ENCODE results near the gene PDE4D. TPM values are rescaled to one million over a fixed set of nuclear protein-coding genes. Genes with fewer than 3 reads are reported as not detected.

PDE4D gene
- total and polyA plus RNA-seq, 2 of the 4 experiments (the other 2 are of a cell fraction), result 1.4 to 7.9 TPM

DNA sequence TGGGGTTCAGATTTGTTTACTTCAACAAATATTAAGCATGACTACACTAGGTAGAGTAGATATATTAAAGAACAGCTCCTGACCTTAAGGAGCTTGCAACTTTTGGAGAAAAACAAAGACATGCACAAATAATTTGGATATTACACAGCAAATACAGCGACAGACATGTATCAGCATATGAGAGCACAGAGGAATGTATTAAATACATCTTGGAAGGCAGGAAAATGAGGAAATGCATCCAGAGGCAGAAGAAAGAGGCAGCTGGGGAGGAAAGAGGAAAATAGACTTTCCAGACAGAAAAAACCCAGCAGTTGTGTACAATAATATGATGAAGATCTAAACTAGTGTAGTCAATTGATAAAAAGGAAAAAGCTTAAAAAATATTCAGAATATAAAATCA, 392.2 kb downstream of the PDE4D start:
- dilution Hi-C loops (cut with HindIII; ENCODE audit: low sequenced_read_pairs, unreplicated experiment) (no loop called here), in situ Hi-C loops (cut with MboI; ENCODE audit: low sequenced_read_pairs) (loop anchor here (25.0 kb wide), 2 partner anchors 161 to 286 kb away; no protein-coding TSS in a partner anchor), intact Hi-C loops (cut with micrococcal nuclease) (no loop called here)
- Histone ChIP-seq H3K27ac (ENCODE audit: insufficient read depth, low read length) (no peak overlapping the region), H3K9ac (ENCODE audit: low read depth, low read length) (no peak overlapping the region), H3K9me1 (ENCODE audit: insufficient read depth, low read length) (no peaks in the 10 kb centered on the region), H3K4me3 (ENCODE audit: insufficient read depth, low read depth, low read length) (no peak overlapping the region), H3K4me1 (ENCODE audit: control insufficient read depth, insufficient read depth, low read length) (no peaks in the 10 kb centered on the region), H3K4ac (ENCODE audit: low read depth, low read length) (no peak overlapping the region), H3K9me3 (ENCODE audit: control insufficient read depth, insufficient read depth, low read length) (no peaks in the 10 kb centered on the region), H3K18ac (ENCODE audit: low read depth, low read length) (no peak overlapping the region), H3K56ac (ENCODE audit: extremely low read depth, insufficient read depth, low read length) (no peak overlapping the region), H3K14ac (replicated peaks; ENCODE audit: low read depth, low read length) (no peak overlapping the region), H4K20me1 (ENCODE audit: insufficient read depth, low read length) (no peaks in the 10 kb centered on the region), H2BK15ac (ENCODE audit: low read depth, low read length) (no peak overlapping the region), H3K79me1 (ENCODE audit: low read depth in 1 of 2, low read length in 2 of 2) (no peaks in the 10 kb centered on the region), H4K8ac (ENCODE audit: low read depth in 2 of 2, low read length in 2 of 2) (no peak overlapping the region), H3K36me3 (ENCODE audit: control insufficient read depth, insufficient read depth, low read length) (no peaks in the 10 kb centered on the region), H2BK5ac (ENCODE audit: low read depth, low read length, poor library complexity, severe bottlenecking) (no peak overlapping the region), H4K91ac (ENCODE audit: insufficient read depth, low read depth, low read length) (no peak overlapping the region), H2AFZ (replicated peaks; ENCODE audit: low read length, poor library complexity) (no peak overlapping the region), H3K27me3 (ENCODE audit: control insufficient read depth, insufficient read depth, low read length) (no peaks in the 10 kb centered on the region), H2BK120ac (ENCODE audit: low read depth, low read length) (no peak overlapping the region), H2AK5ac (ENCODE audit: low read depth, low read length) (no peak overlapping the region), H2AK9ac (replicated peaks; ENCODE audit: low read depth, low read length, poor library complexity) (no peak overlapping the region), H3K23ac (ENCODE audit: low read depth, low read length) (no peak overlapping the region), H3K4me2 (ENCODE audit: low read depth, low read length) (no peak overlapping the region), H4K5ac (ENCODE audit: low read depth, low read length) (no peak overlapping the region), H2BK20ac (ENCODE audit: low read depth, low read length) (no peak overlapping the region)
- DNase-seq (no peak), ATAC-seq (ENCODE audit: low read depth) (no peak)
- TF ChIP-seq RCOR1 (IDR thresholded peaks at IDR 0.05; ENCODE audit: insufficient replicate concordance, low read length), result no peak
- no peak for TF ChIP-seq BHLHE40 (IDR thresholded peaks at IDR 0.05; ENCODE audit: low read depth, low read length)
- no peak for TF ChIP-seq MAZ (IDR thresholded peaks at IDR 0.05; ENCODE audit: borderline replicate concordance, low read depth, low read length)
- TF ChIP-seq FOS (IDR thresholded peaks at IDR 0.05; ENCODE audit: low read depth, low read length), result no peak
- TF ChIP-seq NFE2L2 (IDR thresholded peaks at IDR 0.05; ENCODE audit: low read depth, low read length), result no peak
- TF ChIP-seq, protein P1, sequence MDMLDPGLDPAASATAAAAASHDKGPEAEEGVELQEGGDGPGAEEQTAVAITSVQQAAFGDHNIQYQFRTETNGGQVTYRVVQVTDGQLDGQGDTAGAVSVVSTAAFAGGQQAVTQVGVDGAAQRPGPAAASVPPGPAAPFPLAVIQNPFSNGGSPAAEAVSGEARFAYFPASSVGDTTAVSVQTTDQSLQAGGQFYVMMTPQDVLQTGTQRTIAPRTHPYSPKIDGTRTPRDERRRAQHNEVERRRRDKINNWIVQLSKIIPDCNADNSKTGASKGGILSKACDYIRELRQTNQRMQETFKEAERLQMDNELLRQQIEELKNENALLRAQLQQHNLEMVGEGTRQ (IDR thresholded peaks at IDR 0.05; ENCODE audit: low read depth, low read length), result no peak
- TF ChIP-seq POLR2A (IDR thresholded peaks at IDR 0.05; ENCODE audit: low read depth, low read length), result no peak
- TF ChIP-seq RAD21 (IDR thresholded peaks at IDR 0.05; ENCODE audit: low read length), result no peak
- TF ChIP-seq MXI1 (IDR thresholded peaks at IDR 0.05; ENCODE audit: borderline replicate concordance, low read depth, low read length), result no peak
- TF ChIP-seq SMC3 (IDR thresholded peaks at IDR 0.05; ENCODE audit: low read depth, low read length), result no peak
- TF ChIP-seq, protein P2, sequence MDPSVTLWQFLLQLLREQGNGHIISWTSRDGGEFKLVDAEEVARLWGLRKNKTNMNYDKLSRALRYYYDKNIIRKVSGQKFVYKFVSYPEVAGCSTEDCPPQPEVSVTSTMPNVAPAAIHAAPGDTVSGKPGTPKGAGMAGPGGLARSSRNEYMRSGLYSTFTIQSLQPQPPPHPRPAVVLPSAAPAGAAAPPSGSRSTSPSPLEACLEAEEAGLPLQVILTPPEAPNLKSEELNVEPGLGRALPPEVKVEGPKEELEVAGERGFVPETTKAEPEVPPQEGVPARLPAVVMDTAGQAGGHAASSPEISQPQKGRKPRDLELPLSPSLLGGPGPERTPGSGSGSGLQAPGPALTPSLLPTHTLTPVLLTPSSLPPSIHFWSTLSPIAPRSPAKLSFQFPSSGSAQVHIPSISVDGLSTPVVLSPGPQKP (IDR thresholded peaks at IDR 0.05; ENCODE audit: borderline replicate concordance, low read depth, low read length), result no peak
- TF ChIP-seq, protein P3, sequence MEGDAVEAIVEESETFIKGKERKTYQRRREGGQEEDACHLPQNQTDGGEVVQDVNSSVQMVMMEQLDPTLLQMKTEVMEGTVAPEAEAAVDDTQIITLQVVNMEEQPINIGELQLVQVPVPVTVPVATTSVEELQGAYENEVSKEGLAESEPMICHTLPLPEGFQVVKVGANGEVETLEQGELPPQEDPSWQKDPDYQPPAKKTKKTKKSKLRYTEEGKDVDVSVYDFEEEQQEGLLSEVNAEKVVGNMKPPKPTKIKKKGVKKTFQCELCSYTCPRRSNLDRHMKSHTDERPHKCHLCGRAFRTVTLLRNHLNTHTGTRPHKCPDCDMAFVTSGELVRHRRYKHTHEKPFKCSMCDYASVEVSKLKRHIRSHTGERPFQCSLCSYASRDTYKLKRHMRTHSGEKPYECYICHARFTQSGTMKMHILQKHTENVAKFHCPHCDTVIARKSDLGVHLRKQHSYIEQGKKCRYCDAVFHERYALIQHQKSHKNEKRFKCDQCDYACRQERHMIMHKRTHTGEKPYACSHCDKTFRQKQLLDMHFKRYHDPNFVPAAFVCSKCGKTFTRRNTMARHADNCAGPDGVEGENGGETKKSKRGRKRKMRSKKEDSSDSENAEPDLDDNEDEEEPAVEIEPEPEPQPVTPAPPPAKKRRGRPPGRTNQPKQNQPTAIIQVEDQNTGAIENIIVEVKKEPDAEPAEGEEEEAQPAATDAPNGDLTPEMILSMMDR (conservative IDR thresholded peaks at IDR 0.05; ENCODE audit: low read depth, low read length), result no peak
- TF ChIP-seq RFX5 (IDR thresholded peaks at IDR 0.05; ENCODE audit: low read depth, low read length), result no peak
- TF ChIP-seq CHD1 (IDR thresholded peaks at IDR 0.05; ENCODE audit: low read depth, low read length), result no peak
- TF ChIP-seq MAFK (IDR thresholded peaks at IDR 0.05; ENCODE audit: low read depth, low read length), result no peak
- TF ChIP-seq CEBPB (IDR thresholded peaks at IDR 0.05; ENCODE audit: low read depth, low read length), result no peak
- ChIA-PET CTCF (no interaction called here), POLR2A (ENCODE audit: unreplicated experiment) (no interaction called here)
- WGBS, 2 experiments (ENCODE audit: extremely low coverage in 2 of 2, insufficient read length in 1 of 2), result no CpG with 5 or more reads among the region's 1 CpG
- BruUV-seq (replicated peaks), result no TSS peak

Measured in IMR-90 (cell line).